ENCODE results near the gene UBE2V1. TPM values are rescaled to one million over a fixed set of nuclear protein-coding genes. Genes with fewer than 3 reads are reported as not detected.

UBE2V1 gene
- total and polyA plus RNA-seq, 2 of the 13 experiments (the other 11 are each of a cell fraction or from before 2014, with no cell fraction given), result 81.3 to 132 TPM

DNA sequence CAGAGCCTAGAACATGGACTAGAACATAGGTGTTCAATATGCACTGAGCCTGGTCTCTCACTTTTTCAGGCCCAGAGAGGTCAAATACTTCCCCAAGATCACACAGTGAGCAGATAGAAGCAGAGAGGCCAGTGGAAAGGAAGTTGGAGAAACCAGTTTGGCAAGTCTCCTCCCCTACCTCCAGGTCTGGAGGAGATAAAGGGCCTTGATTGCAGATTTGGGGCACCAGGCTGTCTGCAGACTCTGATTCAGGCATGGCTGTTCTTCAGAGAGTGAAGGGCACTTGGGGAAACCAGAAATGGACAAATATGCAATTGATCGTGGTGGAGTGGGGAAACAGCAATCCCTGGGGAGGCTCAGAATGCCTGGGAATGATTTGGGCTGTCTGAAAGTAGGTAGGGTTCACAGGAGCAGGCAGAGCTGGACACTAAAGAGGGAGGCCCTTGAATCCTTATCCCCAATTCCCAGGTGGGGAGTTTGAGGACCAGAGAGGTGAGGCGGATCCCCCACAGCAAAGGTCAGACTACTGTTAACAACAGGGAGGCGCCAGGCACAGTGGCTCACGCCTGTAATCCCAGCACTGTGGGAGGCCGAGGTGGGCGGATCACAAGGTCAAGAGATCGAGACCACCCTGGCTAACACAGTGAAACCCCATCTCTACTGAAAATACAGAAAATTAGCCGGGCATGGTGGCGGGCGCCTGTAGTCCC, 38.2 kb upstream of the UBE2V1 start (continued):
- TF ChIP-seq, protein P1, sequence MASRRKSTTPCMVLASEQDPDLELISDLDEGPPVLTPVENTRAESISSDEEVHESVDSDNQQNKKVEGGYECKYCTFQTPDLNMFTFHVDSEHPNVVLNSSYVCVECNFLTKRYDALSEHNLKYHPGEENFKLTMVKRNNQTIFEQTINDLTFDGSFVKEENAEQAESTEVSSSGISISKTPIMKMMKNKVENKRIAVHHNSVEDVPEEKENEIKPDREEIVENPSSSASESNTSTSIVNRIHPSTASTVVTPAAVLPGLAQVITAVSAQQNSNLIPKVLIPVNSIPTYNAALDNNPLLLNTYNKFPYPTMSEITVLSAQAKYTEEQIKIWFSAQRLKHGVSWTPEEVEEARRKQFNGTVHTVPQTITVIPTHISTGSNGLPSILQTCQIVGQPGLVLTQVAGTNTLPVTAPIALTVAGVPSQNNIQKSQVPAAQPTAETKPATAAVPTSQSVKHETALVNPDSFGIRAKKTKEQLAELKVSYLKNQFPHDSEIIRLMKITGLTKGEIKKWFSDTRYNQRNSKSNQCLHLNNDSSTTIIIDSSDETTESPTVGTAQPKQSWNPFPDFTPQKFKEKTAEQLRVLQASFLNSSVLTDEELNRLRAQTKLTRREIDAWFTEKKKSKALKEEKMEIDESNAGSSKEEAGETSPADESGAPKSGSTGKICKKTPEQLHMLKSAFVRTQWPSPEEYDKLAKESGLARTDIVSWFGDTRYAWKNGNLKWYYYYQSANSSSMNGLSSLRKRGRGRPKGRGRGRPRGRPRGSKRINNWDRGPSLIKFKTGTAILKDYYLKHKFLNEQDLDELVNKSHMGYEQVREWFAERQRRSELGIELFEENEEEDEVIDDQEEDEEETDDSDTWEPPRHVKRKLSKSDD (CRISPR knock-in tag; IDR thresholded peaks at IDR 0.05; ENCODE audit: low read depth), result 0 out of 2 replicates have a peak, but pooled peaks have one; percentile 2
- TF ChIP-seq HNRNPH1 (optimal IDR thresholded peaks at IDR 0.05; ENCODE audit: low read depth, low read length) (no peak), HDAC6 (IDR thresholded peaks at IDR 0.05; ENCODE audit: low read depth, low read length) (no peak)
- TF ChIP-seq, protein P2, sequence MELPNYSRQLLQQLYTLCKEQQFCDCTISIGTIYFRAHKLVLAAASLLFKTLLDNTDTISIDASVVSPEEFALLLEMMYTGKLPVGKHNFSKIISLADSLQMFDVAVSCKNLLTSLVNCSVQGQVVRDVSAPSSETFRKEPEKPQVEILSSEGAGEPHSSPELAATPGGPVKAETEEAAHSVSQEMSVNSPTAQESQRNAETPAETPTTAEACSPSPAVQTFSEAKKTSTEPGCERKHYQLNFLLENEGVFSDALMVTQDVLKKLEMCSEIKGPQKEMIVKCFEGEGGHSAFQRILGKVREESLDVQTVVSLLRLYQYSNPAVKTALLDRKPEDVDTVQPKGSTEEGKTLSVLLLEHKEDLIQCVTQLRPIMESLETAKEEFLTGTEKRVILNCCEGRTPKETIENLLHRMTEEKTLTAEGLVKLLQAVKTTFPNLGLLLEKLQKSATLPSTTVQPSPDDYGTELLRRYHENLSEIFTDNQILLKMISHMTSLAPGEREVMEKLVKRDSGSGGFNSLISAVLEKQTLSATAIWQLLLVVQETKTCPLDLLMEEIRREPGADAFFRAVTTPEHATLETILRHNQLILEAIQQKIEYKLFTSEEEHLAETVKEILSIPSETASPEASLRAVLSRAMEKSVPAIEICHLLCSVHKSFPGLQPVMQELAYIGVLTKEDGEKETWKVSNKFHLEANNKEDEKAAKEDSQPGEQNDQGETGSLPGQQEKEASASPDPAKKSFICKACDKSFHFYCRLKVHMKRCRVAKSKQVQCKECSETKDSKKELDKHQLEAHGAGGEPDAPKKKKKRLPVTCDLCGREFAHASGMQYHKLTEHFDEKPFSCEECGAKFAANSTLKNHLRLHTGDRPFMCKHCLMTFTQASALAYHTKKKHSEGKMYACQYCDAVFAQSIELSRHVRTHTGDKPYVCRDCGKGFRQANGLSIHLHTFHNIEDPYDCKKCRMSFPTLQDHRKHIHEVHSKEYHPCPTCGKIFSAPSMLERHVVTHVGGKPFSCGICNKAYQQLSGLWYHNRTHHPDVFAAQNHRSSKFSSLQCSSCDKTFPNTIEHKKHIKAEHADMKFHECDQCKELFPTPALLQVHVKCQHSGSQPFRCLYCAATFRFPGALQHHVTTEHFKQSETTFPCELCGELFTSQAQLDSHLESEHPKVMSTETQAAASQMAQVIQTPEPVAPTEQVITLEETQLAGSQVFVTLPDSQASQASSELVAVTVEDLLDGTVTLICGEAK (IDR thresholded peaks at IDR 0.05), result no peak
- TF ChIP-seq, protein P2 (CRISPR knock-in tag; IDR thresholded peaks at IDR 0.05), result 0 out of 2 replicates have a peak, but pooled peaks have one; percentile 38
- TF ChIP-seq, protein P3, sequence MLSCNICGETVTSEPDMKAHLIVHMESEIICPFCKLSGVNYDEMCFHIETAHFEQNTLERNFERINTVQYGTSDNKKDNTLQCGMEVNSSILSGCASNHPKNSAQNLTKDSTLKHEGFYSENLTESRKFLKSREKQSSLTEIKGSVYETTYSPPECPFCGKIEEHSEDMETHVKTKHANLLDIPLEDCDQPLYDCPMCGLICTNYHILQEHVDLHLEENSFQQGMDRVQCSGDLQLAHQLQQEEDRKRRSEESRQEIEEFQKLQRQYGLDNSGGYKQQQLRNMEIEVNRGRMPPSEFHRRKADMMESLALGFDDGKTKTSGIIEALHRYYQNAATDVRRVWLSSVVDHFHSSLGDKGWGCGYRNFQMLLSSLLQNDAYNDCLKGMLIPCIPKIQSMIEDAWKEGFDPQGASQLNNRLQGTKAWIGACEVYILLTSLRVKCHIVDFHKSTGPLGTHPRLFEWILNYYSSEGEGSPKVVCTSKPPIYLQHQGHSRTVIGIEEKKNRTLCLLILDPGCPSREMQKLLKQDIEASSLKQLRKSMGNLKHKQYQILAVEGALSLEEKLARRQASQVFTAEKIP (CRISPR knock-in tag; IDR thresholded peaks at IDR 0.05; ENCODE audit: borderline replicate concordance), result no peak
